ENCODE measurements around the gene NDUFA9. TPM values are rescaled to one million over a fixed set of nuclear protein-coding genes. Genes with fewer than 3 reads are reported as not detected.
A peak's percentile ranks its signal among the peaks of the same experiment; 100 is the strongest.

NDUFA9 gene
- total RNA-seq, result 100 to 1,000 TPM; 136 to 198 (median 186) TPM
- long read RNA-seq, donor 1, full-length matches to known transcripts, result 92 of 101 reads
- long read RNA-seq, donor 1, partial matches to known transcripts, result 2 of 101 reads
- long read RNA-seq, donor 1, other reads (novel, unspliced or antisense), result 7 of 101 reads
- long read RNA-seq, donor 2, full-length matches to known transcripts, result 240 of 256 reads
- long read RNA-seq, donor 2, partial matches to known transcripts, result 7 of 256 reads
- long read RNA-seq, donor 2, other reads (novel, unspliced or antisense), result 9 of 256 reads

DNA sequence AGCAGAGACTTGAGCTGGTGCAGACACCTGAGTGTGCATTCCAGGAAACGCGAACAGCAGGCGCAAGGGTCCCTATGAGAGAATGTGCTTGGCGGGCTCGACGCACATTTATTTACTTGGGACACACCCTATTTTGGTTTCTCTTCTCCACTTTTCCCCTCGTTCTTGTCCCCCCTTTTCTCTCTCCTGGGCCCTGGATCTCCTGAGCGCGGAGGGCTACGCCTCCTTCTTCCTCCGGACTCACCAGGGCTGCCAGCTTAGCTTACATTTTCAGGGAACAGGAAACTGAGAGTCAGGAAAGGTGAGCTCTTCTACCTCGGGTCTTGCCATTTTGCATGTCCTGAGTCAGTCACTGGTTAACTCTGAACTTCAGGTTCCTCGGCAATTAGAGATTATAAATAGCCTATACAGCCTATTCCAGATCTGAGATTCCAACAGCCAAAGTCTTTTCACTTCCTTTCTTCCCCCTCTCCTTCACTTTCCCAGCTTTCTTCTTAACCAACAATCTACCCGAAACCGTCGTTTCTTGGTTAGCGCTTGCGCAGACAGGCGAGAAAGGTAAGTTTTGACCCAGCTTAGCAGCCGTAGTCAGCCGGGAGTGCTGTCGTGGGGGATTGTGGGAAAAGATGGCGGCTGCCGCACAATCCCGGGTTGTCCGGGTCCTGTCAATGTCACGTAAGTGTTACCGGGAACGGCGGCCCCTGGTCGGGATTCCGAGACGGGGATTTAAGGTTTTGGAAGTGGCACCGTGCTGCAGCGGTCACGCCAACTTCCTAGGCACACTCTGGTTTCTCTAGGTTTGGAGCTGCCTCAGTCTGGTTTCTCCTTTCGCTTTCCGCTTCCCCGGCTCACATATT, at the start of gene NDUFA9, which contains the start of gene AKAP3:
Gene NDUFA9 (plus strand): TSS at position 614 of the 857 bp plus-strand sequence. CDS start 13 bp downstream, at position 627.
Gene AKAP3 (minus strand): TSS at position 551 of the 857 bp plus-strand sequence. CDS start 10,855 bp downstream, outside the sequence.
- intact Hi-C loops (cut with DNase I, micrococcal nuclease), result no loop called here
- DNase-seq, result peak; percentile 86 to 92 (median 87)
- Histone ChIP-seq H3K4me3 (peak within 1 kb of the TSS; percentile 58), H3K36me3 (ENCODE audit: low read depth) (no peaks in the 10 kb centered on the region), H3K4me1 (ENCODE audit: low read depth) (peaks cover 21% of the 10 kb centered on the region), H3K9me3 (no peaks in the 10 kb centered on the region)
- TF ChIP-seq, protein P1, sequence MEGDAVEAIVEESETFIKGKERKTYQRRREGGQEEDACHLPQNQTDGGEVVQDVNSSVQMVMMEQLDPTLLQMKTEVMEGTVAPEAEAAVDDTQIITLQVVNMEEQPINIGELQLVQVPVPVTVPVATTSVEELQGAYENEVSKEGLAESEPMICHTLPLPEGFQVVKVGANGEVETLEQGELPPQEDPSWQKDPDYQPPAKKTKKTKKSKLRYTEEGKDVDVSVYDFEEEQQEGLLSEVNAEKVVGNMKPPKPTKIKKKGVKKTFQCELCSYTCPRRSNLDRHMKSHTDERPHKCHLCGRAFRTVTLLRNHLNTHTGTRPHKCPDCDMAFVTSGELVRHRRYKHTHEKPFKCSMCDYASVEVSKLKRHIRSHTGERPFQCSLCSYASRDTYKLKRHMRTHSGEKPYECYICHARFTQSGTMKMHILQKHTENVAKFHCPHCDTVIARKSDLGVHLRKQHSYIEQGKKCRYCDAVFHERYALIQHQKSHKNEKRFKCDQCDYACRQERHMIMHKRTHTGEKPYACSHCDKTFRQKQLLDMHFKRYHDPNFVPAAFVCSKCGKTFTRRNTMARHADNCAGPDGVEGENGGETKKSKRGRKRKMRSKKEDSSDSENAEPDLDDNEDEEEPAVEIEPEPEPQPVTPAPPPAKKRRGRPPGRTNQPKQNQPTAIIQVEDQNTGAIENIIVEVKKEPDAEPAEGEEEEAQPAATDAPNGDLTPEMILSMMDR (IDR thresholded peaks at IDR 0.05), result no peak
- ATAC-seq, result peak; percentile 98

DNA sequence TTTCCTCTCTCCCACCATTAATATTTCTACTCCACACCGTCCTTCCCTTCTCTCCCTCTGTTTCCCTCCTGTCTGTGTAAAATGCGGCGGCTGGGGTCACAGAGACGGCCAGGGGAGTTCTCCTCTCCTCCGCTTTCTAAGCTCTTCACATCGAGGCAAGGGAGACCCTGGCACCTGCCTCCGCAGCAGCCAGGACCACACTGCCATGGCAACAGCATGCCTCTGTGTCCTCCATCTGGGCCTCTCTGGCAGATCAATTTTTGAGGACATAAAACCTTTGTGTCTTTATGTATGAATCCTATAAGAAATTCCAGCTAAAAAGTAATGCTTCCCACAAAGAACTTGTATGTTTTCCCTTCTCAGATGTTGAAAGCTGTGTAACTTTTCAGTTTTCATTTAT, 45.5 kb upstream of the NDUFA9 start:
- no peak for ATAC-seq

DNA sequence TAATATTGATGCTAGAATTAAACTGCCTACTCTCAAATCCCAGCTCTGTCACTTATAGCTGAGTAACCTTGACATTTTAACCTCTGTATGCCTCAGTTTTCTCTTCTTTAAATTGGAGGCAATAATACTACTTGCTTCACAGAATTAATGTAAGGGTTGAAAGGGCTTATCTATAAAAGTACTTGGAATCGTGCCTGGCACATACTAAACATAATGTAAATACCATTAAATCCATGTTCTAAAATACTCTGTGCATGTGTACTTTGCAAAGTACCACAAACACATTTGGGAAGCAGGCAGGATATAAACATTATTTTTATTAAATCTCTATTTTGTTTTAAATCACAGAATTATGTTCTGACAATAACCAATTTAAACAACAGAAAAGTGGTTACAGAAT, 45.0 kb upstream of the NDUFA9 start:
- Histone ChIP-seq H3K9me3 (no peaks in the 10 kb centered on the region), H3K4me3 (no peak overlapping the region), H3K4me1 (ENCODE audit: low read depth) (peaks cover 3% of the 10 kb centered on the region), H3K36me3 (ENCODE audit: low read depth) (no peaks in the 10 kb centered on the region)
- ATAC-seq (no peak), DNase-seq (no peak)
- intact Hi-C loops (cut with DNase I, micrococcal nuclease), result loop anchor here in 1 of 2 donors (10.0 kb wide), 1 partner anchor 151 kb away; no protein-coding TSS in a partner anchor
- TF ChIP-seq, protein P1 (IDR thresholded peaks at IDR 0.05), result no peak

More for the DNA sequence above, 45.5 kb upstream of the NDUFA9 start:
- intact Hi-C loops (cut with DNase I, micrococcal nuclease), result loop anchor here in 1 of 2 donors (10.0 kb wide), 1 partner anchor 151 kb away; no protein-coding TSS in a partner anchor
- Histone ChIP-seq H3K36me3 (ENCODE audit: low read depth) (no peaks in the 10 kb centered on the region), H3K9me3 (no peaks in the 10 kb centered on the region), H3K4me1 (ENCODE audit: low read depth) (peaks cover 3% of the 10 kb centered on the region), H3K4me3 (no peak overlapping the region)
- TF ChIP-seq, protein P1 (IDR thresholded peaks at IDR 0.05), result no peak
- no peak for DNase-seq

DNA sequence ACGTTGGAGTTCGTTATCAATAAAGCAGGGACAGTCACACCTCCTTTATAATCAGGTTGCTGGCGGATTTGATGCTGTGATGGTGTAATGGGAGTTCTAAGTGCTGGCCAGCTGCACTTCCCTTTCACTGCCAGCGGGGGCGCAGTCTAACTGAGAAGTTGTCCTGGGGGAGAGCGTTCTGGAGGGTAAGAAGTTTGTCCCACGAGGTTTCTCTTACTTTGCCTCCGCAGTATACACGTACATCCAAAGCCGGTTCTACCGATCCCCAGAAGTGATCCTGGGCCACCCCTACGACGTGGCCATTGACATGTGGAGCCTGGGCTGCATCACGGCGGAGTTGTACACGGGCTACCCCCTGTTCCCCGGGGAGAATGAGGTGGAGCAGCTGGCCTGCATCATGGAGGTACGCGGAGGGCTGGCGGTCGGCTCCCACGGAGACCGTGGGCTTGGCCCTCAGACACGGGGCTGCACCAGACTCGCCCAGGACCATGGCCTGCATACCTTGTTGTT, 44.2 kb upstream of the NDUFA9 start:
- TF ChIP-seq, protein P1 (IDR thresholded peaks at IDR 0.05), result peak; percentile 98
- Histone ChIP-seq H3K36me3 (ENCODE audit: low read depth) (no peaks in the 10 kb centered on the region), H3K4me3 (peak overlapping the region; percentile 50), H3K4me1 (ENCODE audit: low read depth) (peaks cover 3% of the 10 kb centered on the region), H3K9me3 (no peaks in the 10 kb centered on the region)
- DNase-seq, result peak; percentile 78 to 88 (median 87)
- peak; percentile 100 for ATAC-seq
- intact Hi-C loops (cut with DNase I, micrococcal nuclease), result loop anchor here in 1 of 2 donors (10.0 kb wide), 1 partner anchor 150 kb away; no protein-coding TSS in a partner anchor

DNA sequence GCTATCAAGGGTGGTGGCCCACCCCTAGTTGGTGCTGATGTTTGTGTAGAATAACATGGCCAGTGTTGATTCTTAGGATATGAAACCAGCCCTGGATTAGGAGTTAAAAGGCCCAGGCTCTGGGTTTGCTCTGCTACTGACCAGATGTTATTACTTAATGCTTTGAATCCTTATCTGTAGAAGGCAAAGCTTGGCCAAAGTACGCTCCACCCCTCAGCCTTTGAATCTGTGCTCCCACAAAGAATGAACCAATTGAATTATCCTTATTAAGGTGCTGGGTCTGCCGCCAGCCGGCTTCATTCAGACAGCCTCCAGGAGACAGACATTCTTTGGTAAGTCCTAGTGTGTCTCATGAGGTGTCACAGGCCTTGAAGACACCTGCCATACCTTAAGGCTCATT, 41.9 kb upstream of the NDUFA9 start:
- DNase-seq, result no peak
- H3K36me3 ChIP-seq (ENCODE audit: low read depth), result no peaks in the 10 kb centered on the region
- no peaks in the 10 kb centered on the region for H3K9me3 ChIP-seq
- TF ChIP-seq, protein P1 (IDR thresholded peaks at IDR 0.05), result no peak
- intact Hi-C loops (cut with DNase I, micrococcal nuclease), result loop anchor here in 1 of 2 donors (10.0 kb wide), 1 partner anchor 148 kb away; no protein-coding TSS in a partner anchor
- ATAC-seq, result no peak
- no peak overlapping the region for H3K4me3 ChIP-seq
- H3K4me1 ChIP-seq (ENCODE audit: low read depth), result peaks cover 3% of the 10 kb centered on the region

All from mucosa of descending colon (tissue), 3 donors.